Measurements from ENCODE around the gene CLRN3. TPM values are rescaled to one million over a fixed set of nuclear protein-coding genes. Genes with fewer than 3 reads are reported as not detected.

Gene CLRN3
- total RNA-seq, 1 experiment from 2014 or later = 0.52 TPM

DNA sequence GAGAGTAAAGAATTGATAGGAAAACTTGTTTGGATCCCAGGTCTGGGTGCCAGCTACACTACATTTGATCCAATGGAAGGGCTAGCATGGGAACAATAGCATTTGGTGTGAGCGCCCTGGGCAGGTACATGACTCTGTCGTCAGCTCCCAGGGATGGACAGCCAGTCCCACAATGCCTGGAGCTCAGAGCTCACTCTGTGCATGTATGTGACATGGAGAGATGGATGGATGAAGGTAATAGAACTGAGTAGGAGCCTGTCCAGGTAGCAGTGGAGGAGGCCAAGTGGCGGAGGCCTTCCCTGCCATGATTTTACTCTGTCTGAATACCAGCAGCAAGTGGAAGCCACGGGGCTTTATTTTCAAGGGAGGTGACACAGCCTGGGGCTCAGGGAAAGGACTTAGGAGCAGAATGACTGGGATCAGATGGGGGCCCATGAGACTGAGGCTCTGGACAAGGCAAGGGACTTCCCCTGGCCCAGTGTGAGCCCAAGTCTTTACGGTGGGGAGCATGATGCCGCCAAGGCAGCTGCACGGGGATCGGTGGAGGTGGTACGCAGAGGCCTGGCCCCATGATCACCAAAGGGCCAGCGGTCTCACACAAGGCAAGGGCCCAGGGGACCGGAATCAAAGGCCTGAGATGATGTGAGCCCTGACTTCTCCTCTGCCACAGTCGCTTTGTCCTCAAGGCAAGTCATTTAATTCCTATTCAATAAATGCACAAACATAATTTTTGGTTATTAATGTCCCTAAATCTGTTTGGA lies 20.0 kb upstream of the CLRN3 start:
- no peaks in the 10 kb centered on the region for H3K27me3 Mint-ChIP-seq (ENCODE audit: unreplicated experiment)
- CTCF ChIA-PET = no interaction called here
- peaks cover 26% of the 10 kb centered on the region for H3K4me1 Mint-ChIP-seq (ENCODE audit: low read depth, unreplicated experiment)
- DNase-seq = no peak
- H3K36me3 Mint-ChIP-seq (ENCODE audit: insufficient read depth, unreplicated experiment) = peaks cover 5% of the 10 kb centered on the region
- TF ChIP-seq, protein P1, sequence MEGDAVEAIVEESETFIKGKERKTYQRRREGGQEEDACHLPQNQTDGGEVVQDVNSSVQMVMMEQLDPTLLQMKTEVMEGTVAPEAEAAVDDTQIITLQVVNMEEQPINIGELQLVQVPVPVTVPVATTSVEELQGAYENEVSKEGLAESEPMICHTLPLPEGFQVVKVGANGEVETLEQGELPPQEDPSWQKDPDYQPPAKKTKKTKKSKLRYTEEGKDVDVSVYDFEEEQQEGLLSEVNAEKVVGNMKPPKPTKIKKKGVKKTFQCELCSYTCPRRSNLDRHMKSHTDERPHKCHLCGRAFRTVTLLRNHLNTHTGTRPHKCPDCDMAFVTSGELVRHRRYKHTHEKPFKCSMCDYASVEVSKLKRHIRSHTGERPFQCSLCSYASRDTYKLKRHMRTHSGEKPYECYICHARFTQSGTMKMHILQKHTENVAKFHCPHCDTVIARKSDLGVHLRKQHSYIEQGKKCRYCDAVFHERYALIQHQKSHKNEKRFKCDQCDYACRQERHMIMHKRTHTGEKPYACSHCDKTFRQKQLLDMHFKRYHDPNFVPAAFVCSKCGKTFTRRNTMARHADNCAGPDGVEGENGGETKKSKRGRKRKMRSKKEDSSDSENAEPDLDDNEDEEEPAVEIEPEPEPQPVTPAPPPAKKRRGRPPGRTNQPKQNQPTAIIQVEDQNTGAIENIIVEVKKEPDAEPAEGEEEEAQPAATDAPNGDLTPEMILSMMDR (IDR thresholded peaks at IDR 0.05; ENCODE audit: unreplicated experiment) = no peak
- no peak overlapping the region for H3K27ac Mint-ChIP-seq (ENCODE audit: unreplicated experiment)
- no peaks in the 10 kb centered on the region for H3K9me3 Mint-ChIP-seq (ENCODE audit: low read depth, unreplicated experiment)
- no TSS peak for BruUV-seq (replicated peaks)
- H3K4me3 Mint-ChIP-seq (ENCODE audit: low read depth, unreplicated experiment) = no peak overlapping the region
- intact Hi-C loops (cut with micrococcal nuclease; ENCODE audit: unreplicated experiment) = no loop called here

DNA sequence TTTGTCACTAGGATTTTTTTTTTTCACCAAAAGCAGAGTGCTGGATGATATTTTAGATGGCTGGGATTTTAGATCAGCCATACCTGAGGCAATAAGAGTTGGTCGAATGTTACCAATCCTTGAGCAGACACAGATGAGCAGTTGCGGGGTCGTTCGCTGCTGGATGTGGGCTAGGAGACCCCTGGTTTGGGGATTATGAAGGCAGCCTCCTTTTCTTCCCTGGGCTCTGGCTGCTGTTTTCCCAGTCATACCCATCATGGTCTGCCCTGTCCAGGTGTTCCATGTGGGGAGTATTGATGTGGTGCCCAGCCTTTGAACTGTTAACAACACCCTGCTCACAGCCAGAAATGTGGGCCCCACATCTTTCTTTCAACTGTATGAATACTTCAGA lies 19.1 kb upstream of the CLRN3 start:
- Mint-ChIP-seq H3K27me3 (ENCODE audit: unreplicated experiment) (no peaks in the 10 kb centered on the region), H3K9me3 (ENCODE audit: low read depth, unreplicated experiment) (no peaks in the 10 kb centered on the region), H3K36me3 (ENCODE audit: insufficient read depth, unreplicated experiment) (peaks cover 5% of the 10 kb centered on the region), H3K27ac (ENCODE audit: unreplicated experiment) (no peak overlapping the region), H3K4me1 (ENCODE audit: low read depth, unreplicated experiment) (peaks cover 26% of the 10 kb centered on the region), H3K4me3 (ENCODE audit: low read depth, unreplicated experiment) (no peak overlapping the region)
- BruUV-seq (replicated peaks) = no TSS peak
- TF ChIP-seq, protein P1 (IDR thresholded peaks at IDR 0.05; ENCODE audit: unreplicated experiment) = no peak
- intact Hi-C loops (cut with micrococcal nuclease; ENCODE audit: unreplicated experiment) = no loop called here
- CTCF ChIA-PET = no interaction called here
- DNase-seq = no peak

GRCh38 chr10:127911218-127911866 lies 18.6 kb upstream of the CLRN3 start:
- H3K4me3 Mint-ChIP-seq (ENCODE audit: low read depth, unreplicated experiment) = no peak overlapping the region
- no TSS peak for BruUV-seq (replicated peaks)
- TF ChIP-seq, protein P1 (IDR thresholded peaks at IDR 0.05; ENCODE audit: unreplicated experiment) = no peak
- CTCF ChIA-PET = no interaction called here
- intact Hi-C loops (cut with micrococcal nuclease; ENCODE audit: unreplicated experiment) = no loop called here
- H3K4me1 Mint-ChIP-seq (ENCODE audit: low read depth, unreplicated experiment) = peaks cover 31% of the 10 kb centered on the region
- DNase-seq = no peak
- peaks cover 5% of the 10 kb centered on the region for H3K36me3 Mint-ChIP-seq (ENCODE audit: insufficient read depth, unreplicated experiment)
- H3K9me3 Mint-ChIP-seq (ENCODE audit: low read depth, unreplicated experiment) = no peaks in the 10 kb centered on the region
- H3K27ac Mint-ChIP-seq (ENCODE audit: unreplicated experiment) = no peak overlapping the region
- H3K27me3 Mint-ChIP-seq (ENCODE audit: unreplicated experiment) = no peaks in the 10 kb centered on the region

- peaks cover 9% of the 10 kb centered on the region for H3K36me3 Mint-ChIP-seq (ENCODE audit: insufficient read depth, unreplicated experiment)
- H3K9me3 Mint-ChIP-seq (ENCODE audit: low read depth, unreplicated experiment) = no peaks in the 10 kb centered on the region
- intact Hi-C loops (cut with micrococcal nuclease; ENCODE audit: unreplicated experiment) = no loop called here
- H3K4me1 Mint-ChIP-seq (ENCODE audit: low read depth, unreplicated experiment) = peaks cover 34% of the 10 kb centered on the region
- TF ChIP-seq, protein P1 (IDR thresholded peaks at IDR 0.05; ENCODE audit: unreplicated experiment) = no peak
- DNase-seq = no peak
- H3K27ac Mint-ChIP-seq (ENCODE audit: unreplicated experiment) = peak overlapping the region; percentile 15
- H3K4me3 Mint-ChIP-seq (ENCODE audit: low read depth, unreplicated experiment) = no peak overlapping the region
- no peaks in the 10 kb centered on the region for H3K27me3 Mint-ChIP-seq (ENCODE audit: unreplicated experiment)
- CTCF ChIA-PET = no interaction called here
- BruUV-seq (replicated peaks) = no TSS peak
Observed at GRCh38 chr10:127910464-127910770, 17.7 kb upstream of the CLRN3 start.

Data from Calu3 (cell line).